Measurements from ENCODE around the gene UTP14C.
"Not testable (repeated sequence)": the region's sequence is repeated elsewhere in the genome, so short reads cannot be mapped to it uniquely, and the experiment has no call there.

Gene UTP14C

GRCh38 chr13:52003541-52003940 is 20.9 kb upstream of the UTP14C start:
- no peak for DNase-seq (ENCODE audit: low read depth in 2 of 3, low spot score in 1 of 3)

GRCh38 chr13:52004511-52005170 is 19.9 kb upstream of the UTP14C start:
- DNase-seq (ENCODE audit: low read depth in 2 of 3, low spot score in 1 of 3) = no peak

GRCh38 chr13:52005841-52006522 is 18.5 kb upstream of the UTP14C start:
- DNase-seq (ENCODE audit: low read depth in 2 of 3, low spot score in 1 of 3) = no peak

- DNase-seq (ENCODE audit: low read depth in 2 of 3, low spot score in 1 of 3) = no peak
Measured at GRCh38 chr13:52006523-52007245, 17.8 kb upstream of the UTP14C start.

- DNase-seq (ENCODE audit: low read depth in 2 of 3, low spot score in 1 of 3) = no peak
Measured at GRCh38 chr13:52009946-52010345, 14.5 kb upstream of the UTP14C start.

GRCh38 chr13:52010890-52011631 is 13.4 kb upstream of the UTP14C start, which contains the start of gene ATP7B:
TSS of gene ATP7B (minus strand) at chr13:52011450. CDS start at chr13:52011337, 113 bp downstream.
- DNase-seq (ENCODE audit: low read depth in 2 of 3, low spot score in 1 of 3) = peak in 2 of 3 donors; percentile 1 to 3

- DNase-seq (ENCODE audit: low read depth in 2 of 3, low spot score in 1 of 3) = peak; percentile 99
Measured at GRCh38 chr13:52011632-52012511, 12.6 kb upstream of the UTP14C start, which contains the start of gene ALG11. TSS of gene ALG11 (plus strand) at chr13:52012398. CDS start at chr13:52012419, 21 bp downstream.

GRCh38 chr13:52012512-52012836 is 12.0 kb upstream of the UTP14C start:
- no peak for DNase-seq (ENCODE audit: low read depth in 2 of 3, low spot score in 1 of 3)

GRCh38 chr13:52016296-52016695 is 8.2 kb upstream of the UTP14C start:
- no peak for DNase-seq (ENCODE audit: low read depth in 2 of 3, low spot score in 1 of 3)

- DNase-seq (ENCODE audit: low read depth in 2 of 3, low spot score in 1 of 3) = no peak
Measured at GRCh38 chr13:52020191-52020590, 4.3 kb upstream of the UTP14C start.

- no peak for DNase-seq (ENCODE audit: low read depth in 2 of 3, low spot score in 1 of 3)
Measured at GRCh38 chr13:52022356-52022755, 2.1 kb upstream of the UTP14C start.

GRCh38 chr13:52025475-52026245 is 1.2 kb downstream of the UTP14C start:
- DNase-seq (ENCODE audit: low read depth in 2 of 3, low spot score in 1 of 3) = no peak

- DNase-seq (ENCODE audit: low read depth in 2 of 3, low spot score in 1 of 3) = no peak
Measured at GRCh38 chr13:52026246-52026626, 1.7 kb downstream of the UTP14C start.

- no peak for DNase-seq (ENCODE audit: low read depth in 2 of 3, low spot score in 1 of 3)
Measured at GRCh38 chr13:52027832-52028231, 3.3 kb downstream of the UTP14C start.

GRCh38 chr13:52029569-52029968 is 5.1 kb downstream of the UTP14C start:
- DNase-seq (ENCODE audit: low read depth in 2 of 3, low spot score in 1 of 3) = no peak

- DNase-seq (ENCODE audit: low read depth in 2 of 3, low spot score in 1 of 3) = not testable (repeated sequence)
Measured at GRCh38 chr13:52030401-52030800, 5.9 kb downstream of the UTP14C start.

GRCh38 chr13:52033039-52033438 is 8.5 kb downstream of the UTP14C start:
- no peak for DNase-seq (ENCODE audit: low read depth in 2 of 3, low spot score in 1 of 3)

- DNase-seq (ENCODE audit: low read depth in 2 of 3, low spot score in 1 of 3) = no peak
Measured at GRCh38 chr13:52034616-52035226, 10.2 kb downstream of the UTP14C start.

GRCh38 chr13:52036037-52036436 is 11.5 kb downstream of the UTP14C start:
- DNase-seq (ENCODE audit: low read depth in 2 of 3, low spot score in 1 of 3) = no peak

Measured in stimulated activated CD4-positive, alpha-beta T cell treated with anti-CD3 and anti-CD28 coated beads, Interleukin-12 subunit alpha, Interleukin-12 subunit beta, amount 100 ng/mL, for 48 hours (primary cell).